Activated CD4-positive, alpha-beta T cell treated with anti-CD3 and anti-CD28 coated beads, Interleukin-2, Interleukin-4, amounts not matched to agents 100 ng/mL and 50 ng/mL, durations not matched to agents 16 hours and 8 hours (primary cell): Measurements from ENCODE around the gene TOP1.
A peak's percentile ranks its signal among the peaks of the same experiment; 100 is the strongest.
"Not testable (repeated sequence)": the region's sequence is repeated elsewhere in the genome, so short reads cannot be mapped to it uniquely, and the experiment has no call there.

Experiments used
- DNase-seq: peaks from one replicate; pipeline ENCODE4 v3.0.0-alpha.2; 2020; ENCODE audit warnings: low spot score

TOP1 gene

GRCh38 chr20:41132388-41132775 lies 103.8 kb downstream of the TOP1 start:
- DNase-seq, result not testable (repeated sequence)

GRCh38 chr20:41133709-41134361 lies 105.2 kb downstream of the TOP1 start:
- no peak for DNase-seq

GRCh38 chr20:41134362-41135186 lies 106.0 kb downstream of the TOP1 start:
- no peak for DNase-seq

- DNase-seq, result peak; percentile 63
Measured at GRCh38 chr20:41135187-41135887, 106.7 kb downstream of the TOP1 start.

- DNase-seq, result no peak
Measured at GRCh38 chr20:41135888-41136679, 107.5 kb downstream of the TOP1 start.

- peak; percentile 84 for DNase-seq
Measured at GRCh38 chr20:41136680-41137613, 108.3 kb downstream of the TOP1 start, which contains the start of gene PLCG1. Gene PLCG1, plus strand, starts transcription at chr20:41137543. Its CDS starts 99 bp downstream, at chr20:41137642.

- DNase-seq, result peak; percentile 58
Measured at GRCh38 chr20:41137614-41138474, 109.2 kb downstream of the TOP1 start.

- DNase-seq, result peak; percentile 65
Measured at GRCh38 chr20:41138475-41139226, 110.0 kb downstream of the TOP1 start.

- no peak for DNase-seq
Measured at GRCh38 chr20:41139227-41140093, 110.8 kb downstream of the TOP1 start.

GRCh38 chr20:41140226-41141133 lies 111.9 kb downstream of the TOP1 start:
- DNase-seq, result no peak

GRCh38 chr20:41141153-41141815 lies 112.7 kb downstream of the TOP1 start:
- no peak for DNase-seq

GRCh38 chr20:41142245-41142644 lies 113.6 kb downstream of the TOP1 start:
- DNase-seq, result no peak

- DNase-seq, result peak; percentile 70
Measured at GRCh38 chr20:41142919-41143318, 114.3 kb downstream of the TOP1 start.

GRCh38 chr20:41143354-41143753 lies 114.7 kb downstream of the TOP1 start:
- DNase-seq, result no peak

- no peak for DNase-seq
Measured at GRCh38 chr20:41145317-41145716, 116.7 kb downstream of the TOP1 start.

- no peak for DNase-seq
Measured at GRCh38 chr20:41145821-41146620, 117.4 kb downstream of the TOP1 start.
